B cell (primary cell): ENCODE results near the gene CALML6. TPM values are rescaled to one million over a fixed set of nuclear protein-coding genes. Genes with fewer than 3 reads are reported as not detected.

ENCODE experiments used
- ATAC-seq: fragments of 200-7000 bp; cut with Tn5 transposase; one replicate; pipeline ENCODE4 v1.10.0; 2021; ENCODE audit warnings: low read depth, mild to moderate bottlenecking, moderate number of reproducible peaks, moderate library complexity
- CTCF ChIA-PET: fragments of 350-600 bp; sonication (Branson Sonifier 250); formaldehyde crosslinking; loops from one replicate; lab custom pipeline; 2021; ENCODE audit warnings: antibody characterized with exemption, inconsistent platforms; lab: Charles Lee
- POLR2A ChIA-PET: fragments of 350-600 bp; sonication (Branson Sonifier 250); formaldehyde crosslinking; loops from one replicate; lab custom pipeline; 2021; ENCODE audit warnings: antibody characterized with exemption; lab: Charles Lee
- DNase-seq: peaks from one replicate; pipeline ENCODE4 v3.0.0; 2013
- H2AFZ ChIP-seq: 2 replicates; pipeline ENCODE4 v1.6.1; 2012; ENCODE audit warnings: mild to moderate bottlenecking, low read depth, low read length; ENCODE audit not compliant: insufficient read depth, poor library complexity, severe bottlenecking
- H3K27ac ChIP-seq, 2 donors: 1 replicate in 1 of 2; 2 replicates in 1 of 2; pipeline ENCODE4 v1.5.1; 2012 to 2013; ENCODE audit warnings: low read length in 2 of 2, mild to moderate bottlenecking in 2 of 2, moderate library complexity in 1 of 2
- H3K27me3 ChIP-seq, 4 experiments: fragments of 200-600 bp in 1 of 4; sonication (generic) in 1 of 4; replicated peaks in 1 of 4; 1 replicate in 2 of 4; 2 replicates in 2 of 4; pipeline versions ENCODE4 v1.6.1 to v1.7.0; 2013 to 2016; ENCODE audit warnings: low read length in 3 of 4, mild to moderate bottlenecking in 2 of 4, mixed read lengths in 1 of 4, moderate library complexity in 1 of 4; ENCODE audit not compliant: insufficient read depth in 4 of 4, control insufficient read depth in 3 of 4; ENCODE audit errors: control extremely low read depth in 1 of 4
- H3K36me3 ChIP-seq, 2 experiments: replicated peaks in 1 of 2; 1 replicate in 1 of 2; 2 replicates in 1 of 2; pipeline versions ENCODE4 v1.6.1 to v1.7.1; 2013; ENCODE audit warnings: low read length in 1 of 2; ENCODE audit not compliant: insufficient read depth in 2 of 2, control insufficient read depth in 1 of 2; ENCODE audit errors: control extremely low read depth in 1 of 2, extremely low read depth in 1 of 2
- H3K4me1 ChIP-seq, 2 donors: fragments of 200-600 bp in 1 of 2; sonication (generic) in 1 of 2; 1 replicate in 1 of 2; 2 replicates in 1 of 2; pipeline versions ENCODE4 v1.5.1 to v1.6.1; 2013 to 2017; ENCODE audit warnings: low read length in 2 of 2; ENCODE audit not compliant: control insufficient read depth in 2 of 2, insufficient read depth in 2 of 2
- H3K4me2 ChIP-seq: replicated peaks from 2 replicates; pipeline ENCODE3; 2012; ENCODE audit warnings: mild to moderate bottlenecking, low read depth, low read length; ENCODE audit not compliant: poor library complexity, severe bottlenecking
- H3K4me3 ChIP-seq, 5 experiments: fragments of 200-600 bp in 1 of 5; sonication (generic) in 1 of 5; 1 replicate in 3 of 5; 2 replicates in 2 of 5; pipeline versions ENCODE4 v1.5.1 to v1.7.0; 2011 to 2016; ENCODE audit warnings: low read length in 4 of 5, mild to moderate bottlenecking in 4 of 5, low read depth in 2 of 5, control low read depth in 1 of 5, moderate library complexity in 1 of 5; ENCODE audit not compliant: insufficient read depth in 1 of 5; ENCODE audit errors: control extremely low read depth in 1 of 5, extremely low read depth in 1 of 5
- H3K79me2 ChIP-seq: fragments of 200-600 bp; sonication (generic); one replicate; pipeline ENCODE4 v1.6.0; 2016; ENCODE audit warnings: low read length; ENCODE audit not compliant: control insufficient read depth, insufficient read depth
- H3K9ac ChIP-seq: fragments of 200-600 bp; sonication (generic); 2 replicates; pipeline ENCODE4 v1.6.1; 2017; ENCODE audit warnings: mild to moderate bottlenecking, low read length, moderate library complexity
- H3K9me3 ChIP-seq, 3 donors: one replicate each; pipeline versions ENCODE4 v1.6.1 to v1.7.1; 2013; ENCODE audit warnings: low read length in 2 of 3; ENCODE audit not compliant: control insufficient read depth in 2 of 3, insufficient read depth in 1 of 3; ENCODE audit errors: control extremely low read depth in 1 of 3
- H4K20me1 ChIP-seq: 2 replicates; pipeline ENCODE4 v1.6.0; 2012; ENCODE audit warnings: mild to moderate bottlenecking, low read length; ENCODE audit not compliant: insufficient read depth, control insufficient read depth, poor library complexity, severe bottlenecking
- H3K27ac Mint-ChIP-seq: one replicate; pipeline ENCODE4 v1.8.0; 2021; ENCODE audit warnings: mixed read lengths
- H3K27me3 Mint-ChIP-seq: one replicate; pipeline ENCODE4 v1.8.0; 2021; ENCODE audit warnings: mixed read lengths
- H3K4me1 Mint-ChIP-seq: one replicate; pipeline ENCODE4 v1.8.0; 2021; ENCODE audit warnings: mixed read lengths
- H3K4me3 Mint-ChIP-seq: one replicate; pipeline ENCODE4 v1.8.0; 2021; ENCODE audit warnings: mixed read lengths
- H3K9me3 Mint-ChIP-seq: one replicate; pipeline ENCODE4 v1.8.0; 2022; ENCODE audit warnings: mixed read lengths; ENCODE audit not compliant: insufficient read depth
- CTCF ChIP-seq: fragments of 200-600 bp; IDR thresholded peaks from one replicate; pipeline ENCODE4 v1.8.0; 2022; ENCODE audit warnings: antibody characterized with exemption, mild to moderate bottlenecking
- EZH2 ChIP-seq: IDR thresholded peaks from 2 replicates; pipeline ENCODE4 v1.6.1; 2012; ENCODE audit warnings: borderline replicate concordance, low read depth, mild to moderate bottlenecking, moderate library complexity, low read length; ENCODE audit not compliant: insufficient read depth, poor library complexity, severe bottlenecking
- WGBS: methylation state at CpG from one replicate; pipeline ENCODE4 v1.1.5; 2013; ENCODE audit warnings: missing lambda C conversion rate; ENCODE audit not compliant: insufficient coverage; 5-methylcytosine and 5-hydroxymethylcytosine counted together
- intact Hi-C: fragments of 100-400 bp; cut with micrococcal nuclease; formaldehyde crosslinking; loops from one replicate; pipeline ENCODE4 v1.10.0; 2022
- polyA plus RNA-seq: library from polyadenylated mRNA; depleted of rRNA; stranded (reverse); fragments of >200 nt; gene quantifications from 2 replicates; pipeline ENCODE4 v1.2.3, GENCODE V29; 2012
- total RNA-seq, 2 donors: library from RNA; stranded (reverse); fragments of 120-200 nt in 1 of 2; gene quantifications; 1 replicate in 1 of 2; 2 replicates in 1 of 2; pipeline versions ENCODE4 v1.2.3 to v1.2.4, GENCODE V29; 2013 to 2022

Gene CALML6
- total and polyA plus RNA-seq, 2 donors (not counting 1 experiment from before 2014, with no cell fraction given): 0.64 to 2.0 TPM

GRCh38 chr1:1917304-1917976 is 2.4 kb downstream of the CALML6 start:
- intact Hi-C loops: loop anchor here (5.0 kb wide), 2 partner anchors 215 to 610 kb away; partner anchors contain the start of gene PANK4
- WGBS: 94% methylated on average over 14 of the region's 14 CpGs
- H3K9me3 ChIP-seq: peaks cover 0 to 8% (median 0%) of the 10 kb centered on the region in 3 donors
- no peaks in the 10 kb centered on the region for H3K36me3 ChIP-seq
- no peak for ATAC-seq
- peak overlapping the region; percentile 96 for H3K4me2 ChIP-seq
- peaks cover 4% of the 10 kb centered on the region for H3K27me3 Mint-ChIP-seq
- TF ChIP-seq EZH2: no peak
- no peak for TF ChIP-seq CTCF
- no peak overlapping the region for H3K27ac ChIP-seq
- no peak overlapping the region for H3K9ac ChIP-seq
- H3K4me1 Mint-ChIP-seq: peaks cover 4% of the 10 kb centered on the region
- ChIA-PET POLR2A (no interaction called here), CTCF (interaction anchor here (0.6 to 1.4 kb wide), 2 partner anchors 8 to 474 kb away, joined by 3 to 6 read pairs; no protein-coding TSS in a partner anchor)
- no peaks in the 10 kb centered on the region for H4K20me1 ChIP-seq
- no peak overlapping the region for H3K4me3 ChIP-seq
- peaks cover 12 to 22% of the 10 kb centered on the region in 2 donors for H3K4me1 ChIP-seq
- no peaks in the 10 kb centered on the region for H3K9me3 Mint-ChIP-seq
- peak overlapping the region; percentile 39 for H3K4me3 Mint-ChIP-seq
- H2AFZ ChIP-seq: no peak overlapping the region
- no peak overlapping the region for H3K27ac Mint-ChIP-seq
- DNase-seq: no peak
- peaks cover 0 to 16% (median 0%) of the 10 kb centered on the region in 4 experiments for H3K27me3 ChIP-seq
- H3K79me2 ChIP-seq: no peaks in the 10 kb centered on the region
